GM12872 (cell line): ENCODE data around the gene TBC1D24.
A peak's percentile ranks its signal among the peaks of the same experiment; 100 is the strongest.

Experiments used
- CTCF ChIP-seq: IDR thresholded peaks from 3 replicates; pipeline ENCODE4 v1.5.1; 2011; ENCODE audit warnings: low read depth, mild to moderate bottlenecking, low read length, moderate library complexity; ENCODE audit not compliant: insufficient read depth

The TBC1D24 gene

GRCh38 chr16:2474877-2475412, at the start of gene TBC1D24:
Gene TBC1D24 (plus strand): TSS chr16:2475127. CDS start chr16:2496149, 21,022 bp downstream.
- TF ChIP-seq CTCF, result no peak

GRCh38 chr16:2425825-2426430, 49.0 kb upstream of the TBC1D24 start:
- TF ChIP-seq CTCF, result no peak

- no peak for TF ChIP-seq CTCF
Observed at GRCh38 chr16:2426941-2427361, 48.0 kb upstream of the TBC1D24 start.

GRCh38 chr16:2427526-2427925, 47.4 kb upstream of the TBC1D24 start:
- no peak for TF ChIP-seq CTCF

- peak; percentile 54; the same call in 2 of the 3 replicates for TF ChIP-seq CTCF
Observed at GRCh38 chr16:2428051-2428783, 46.7 kb upstream of the TBC1D24 start.

- TF ChIP-seq CTCF, result no peak
Observed at GRCh38 chr16:2428784-2429033, 46.2 kb upstream of the TBC1D24 start.

GRCh38 chr16:2429034-2429770, 45.7 kb upstream of the TBC1D24 start, which contains the start of gene CCNF:
Gene CCNF (plus strand): TSS chr16:2429447. CDS start chr16:2429482, 35 bp downstream.
- TF ChIP-seq CTCF, result no peak
